HG03439 (cell line): ENCODE results near the gene SHC3.

Source experiments
- ATAC-seq: cut with Tn5 transposase; IDR thresholded peaks from one replicate; pipeline ENCODE4 v1.9.1; 2021; ENCODE audit warnings: mild to moderate bottlenecking, moderate library complexity; ENCODE audit not compliant: unreplicated experiment

The SHC3 gene

GRCh38 chr9:89029788-89030187, 148.8 kb downstream of the SHC3 start:
- no peak for ATAC-seq

DNA sequence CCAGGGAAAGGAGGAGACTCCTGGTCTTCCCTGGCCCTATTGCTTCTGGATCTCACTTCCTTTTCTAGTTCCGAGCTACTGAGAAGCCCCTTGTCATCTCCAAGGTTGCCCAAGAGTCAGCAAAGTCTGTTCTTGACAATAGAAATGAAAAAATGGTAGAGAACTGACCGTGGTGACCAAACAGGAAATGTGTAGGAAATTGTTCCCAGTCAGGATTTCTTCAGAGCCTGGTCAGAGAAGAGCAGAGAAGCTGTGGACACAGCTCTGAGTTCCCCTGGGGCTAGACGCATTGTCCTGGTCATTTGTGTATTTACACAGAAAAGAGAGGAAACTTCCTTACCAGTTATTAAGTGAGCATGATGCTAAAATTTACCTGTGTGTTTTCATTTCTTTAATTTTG, 151.7 kb downstream of the SHC3 start:
- ATAC-seq, result no peak

DNA sequence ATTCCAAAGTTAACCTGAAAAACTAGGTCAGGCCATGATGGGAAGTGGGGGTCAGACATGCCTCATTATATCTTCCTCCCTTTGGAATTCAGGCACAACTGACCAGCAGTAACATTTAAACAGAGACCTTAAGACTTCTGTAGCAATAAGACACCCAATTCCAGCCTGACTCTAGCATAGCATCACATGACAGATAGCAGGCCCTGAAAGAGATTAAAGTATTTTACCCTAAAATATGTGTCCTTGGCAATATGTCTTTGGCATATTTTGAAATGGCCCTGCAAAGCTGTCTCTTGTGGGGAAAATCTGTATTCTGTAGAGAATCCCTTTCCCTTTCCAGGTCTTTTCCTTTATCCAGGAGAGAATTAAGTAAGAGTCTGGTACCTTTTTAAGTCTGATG, 153.1 kb downstream of the SHC3 start:
- ATAC-seq, result no peak

GRCh38 chr9:89024727-89025126, 153.9 kb downstream of the SHC3 start:
- no peak for ATAC-seq

GRCh38 chr9:89023740-89024139, 154.9 kb downstream of the SHC3 start:
- ATAC-seq, result no peak

DNA sequence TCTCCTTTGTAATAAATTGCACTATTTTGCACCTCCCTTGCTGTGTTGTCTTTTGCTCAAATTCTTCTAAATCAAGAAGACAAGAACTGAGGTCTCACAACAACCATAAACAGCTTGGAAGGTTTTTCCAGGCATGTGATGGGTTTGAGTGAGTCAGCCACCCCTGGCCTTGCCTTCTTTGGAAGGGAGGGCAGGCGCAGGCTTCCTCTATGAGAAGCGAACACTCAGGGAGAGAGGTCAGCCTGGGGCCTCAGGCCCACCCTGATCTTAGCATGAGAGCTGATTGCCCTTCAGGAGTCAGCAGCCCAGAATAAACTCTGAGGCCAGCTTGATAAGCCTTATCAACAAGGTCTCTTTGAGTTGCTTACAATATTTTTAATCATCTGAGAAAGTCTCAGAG, 155.7 kb downstream of the SHC3 start:
- no peak for ATAC-seq

- ATAC-seq, result no peak
Observed at GRCh38 chr9:89022001-89022759, 156.4 kb downstream of the SHC3 start.

GRCh38 chr9:89021154-89021803, 157.3 kb downstream of the SHC3 start:
- no peak for ATAC-seq

DNA sequence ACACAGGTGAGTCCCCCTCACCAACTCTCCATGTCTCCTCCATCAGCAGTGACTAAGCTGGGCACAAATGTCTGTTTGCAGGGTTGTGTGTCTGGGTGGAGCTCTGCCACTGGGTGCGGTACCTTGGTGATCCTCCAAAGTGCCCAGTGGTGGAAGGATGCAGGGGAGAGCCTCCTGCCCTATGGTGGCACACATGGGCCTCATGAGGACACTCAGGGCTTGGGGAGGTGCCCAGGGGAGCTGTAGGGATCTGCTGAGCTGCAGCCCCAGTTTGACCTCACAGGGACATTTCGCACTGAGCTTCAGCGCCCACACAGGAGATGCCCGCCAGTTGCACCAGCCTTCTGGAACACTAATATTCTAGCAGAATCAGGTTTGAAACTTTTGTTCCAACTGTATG, 157.9 kb downstream of the SHC3 start:
- ATAC-seq, result no peak

- ATAC-seq, result no peak
Observed at GRCh38 chr9:89015336-89015735, 163.3 kb downstream of the SHC3 start.

GRCh38 chr9:89014153-89014552, 164.5 kb downstream of the SHC3 start:
- ATAC-seq, result no peak

- ATAC-seq, result no peak
Observed at GRCh38 chr9:89013660-89014059, 165.0 kb downstream of the SHC3 start.

- no peak for ATAC-seq
Observed at GRCh38 chr9:89012294-89013042, 166.2 kb downstream of the SHC3 start.

DNA sequence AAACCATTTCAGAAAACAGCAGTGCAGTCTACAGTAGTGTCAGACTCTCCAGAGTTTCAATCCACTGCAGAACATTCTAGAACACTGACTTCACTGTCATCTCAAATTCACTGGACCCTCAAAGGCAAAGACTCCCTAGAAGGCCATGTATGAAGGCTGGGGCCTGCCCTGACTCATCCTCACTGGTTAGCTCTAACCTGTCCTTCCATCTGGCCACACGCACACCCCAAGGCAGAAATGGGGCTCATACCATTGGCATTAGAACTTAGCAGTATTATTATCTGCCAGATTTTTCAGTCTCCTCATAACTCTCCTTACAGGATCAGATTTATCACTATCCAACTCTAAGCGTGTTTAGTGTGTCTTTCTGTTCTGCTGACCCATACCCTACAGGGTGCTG, 166.9 kb downstream of the SHC3 start:
- ATAC-seq, result no peak

DNA sequence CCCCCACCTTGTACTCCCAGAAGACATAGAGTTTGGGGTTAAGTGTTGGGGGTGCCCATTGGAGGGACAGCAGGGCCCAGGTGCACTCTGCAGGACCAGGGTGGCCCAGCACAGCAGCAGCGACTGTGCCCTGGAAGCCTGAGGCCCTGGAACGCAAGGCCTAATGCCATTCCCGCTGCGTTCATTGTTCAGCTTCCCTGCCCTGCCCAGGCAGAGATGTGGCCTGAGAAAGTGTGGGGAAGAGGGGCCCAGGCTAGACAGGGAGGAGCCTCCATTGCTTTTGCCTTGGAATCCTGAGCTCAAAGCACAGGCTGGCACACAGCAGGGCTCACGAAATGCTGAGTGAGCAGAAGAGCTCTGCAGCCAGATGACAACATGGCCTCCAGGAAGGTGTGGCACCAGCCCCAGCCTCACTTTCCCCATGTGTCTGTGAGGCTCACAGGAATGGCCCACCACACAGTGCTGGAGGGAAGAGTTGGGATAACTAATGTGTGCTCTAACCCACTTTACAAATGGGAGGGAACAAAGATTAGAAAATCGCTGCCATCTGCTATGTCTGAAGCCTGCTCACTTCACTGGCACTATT, 168.0 kb downstream of the SHC3 start:
- no peak for ATAC-seq

DNA sequence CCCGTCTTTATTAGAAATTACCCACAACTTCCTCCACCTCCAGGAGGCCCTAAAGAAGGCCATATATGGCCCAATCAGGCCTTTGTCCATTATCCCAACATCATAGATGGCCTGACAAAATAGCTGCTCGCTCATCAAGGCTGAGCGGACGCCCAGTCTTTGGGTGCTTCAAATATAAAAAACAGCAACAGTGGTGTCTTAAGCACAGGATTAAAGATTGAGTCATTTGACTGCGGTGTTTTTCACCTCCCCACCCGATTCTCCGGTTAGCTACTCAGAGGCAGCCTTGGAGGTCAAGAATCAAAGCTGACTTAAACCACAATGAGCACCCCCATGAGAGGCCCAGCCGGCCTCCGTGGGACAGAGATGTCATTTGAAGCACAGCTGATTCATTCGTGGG, 168.6 kb downstream of the SHC3 start:
- ATAC-seq, result no peak

- no peak for ATAC-seq
Observed at GRCh38 chr9:89009546-89009840, 169.1 kb downstream of the SHC3 start.

DNA sequence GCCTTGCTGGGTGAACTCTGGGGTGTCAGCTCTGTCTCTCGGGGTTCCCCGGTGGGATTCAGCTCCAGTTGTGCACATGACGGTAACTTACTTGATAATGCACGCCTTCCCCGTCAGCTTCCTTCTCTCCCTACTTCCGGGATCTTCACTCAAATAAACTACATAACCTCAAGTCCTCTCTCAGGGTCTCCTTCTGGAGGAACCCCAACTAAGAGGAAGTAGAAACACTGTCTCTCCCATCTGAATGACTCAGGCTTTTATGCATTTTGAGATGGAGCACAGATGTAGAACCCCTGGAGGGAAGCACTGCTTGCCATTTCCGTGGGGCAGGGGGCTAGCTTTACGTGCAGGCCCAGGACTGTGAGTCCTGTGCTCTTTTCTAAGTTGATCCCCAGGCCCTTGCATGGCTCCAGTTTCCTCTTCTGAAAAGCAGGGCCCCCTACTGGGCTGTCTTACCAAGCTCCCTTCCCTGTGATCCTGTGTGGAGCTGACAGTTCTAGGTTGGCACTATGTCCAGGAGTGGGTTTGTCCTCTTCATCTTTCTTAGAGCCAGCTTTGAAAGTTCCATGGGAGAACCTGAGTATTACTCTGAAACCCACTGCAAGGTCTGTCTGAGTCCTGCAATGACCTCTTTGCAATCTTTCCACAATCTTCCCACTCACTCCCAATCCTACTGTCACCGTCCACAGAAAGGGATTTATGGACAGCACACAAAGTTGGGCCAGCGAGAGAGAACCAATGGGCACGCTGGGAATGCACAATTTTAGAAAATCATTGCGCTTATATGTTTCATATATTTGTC, 169.7 kb downstream of the SHC3 start:
- no peak for ATAC-seq

DNA sequence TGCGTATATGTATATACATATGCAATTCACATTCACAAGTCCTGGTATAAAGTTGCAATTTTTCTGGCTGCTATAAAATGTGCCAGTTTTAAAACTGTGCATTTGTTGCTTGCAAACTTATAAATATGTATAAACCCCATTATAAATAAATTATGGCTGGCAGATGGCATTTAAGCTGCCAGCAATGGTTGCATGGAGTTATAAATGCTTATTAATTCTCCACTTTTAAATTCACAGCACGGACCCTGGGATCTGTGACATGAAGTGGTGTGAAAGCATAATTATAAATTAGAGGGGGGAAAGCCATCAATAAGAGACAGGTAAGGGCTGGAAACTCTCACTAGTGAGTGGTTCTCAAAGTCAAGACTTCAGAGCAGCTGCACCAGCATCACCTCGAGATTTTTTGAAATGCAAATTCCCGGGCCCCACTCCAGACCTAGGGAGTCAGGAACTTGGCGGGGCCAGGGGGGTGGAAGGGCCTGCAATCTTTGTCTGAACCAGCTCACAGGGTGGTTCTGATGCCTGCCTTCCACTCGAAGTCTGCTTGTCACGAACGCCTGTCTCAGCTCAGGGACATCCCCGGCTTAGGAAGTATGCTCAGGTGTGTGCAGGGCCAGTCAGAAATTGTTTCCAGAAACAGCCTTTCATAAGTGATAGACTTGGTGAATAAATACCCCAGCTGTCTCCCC, 170.4 kb downstream of the SHC3 start:
- no peak for ATAC-seq
